Mucosa of descending colon (tissue), 3 donors: ENCODE results near the gene PDAP1. TPM values are rescaled to one million over a fixed set of nuclear protein-coding genes. Genes with fewer than 3 reads are reported as not detected.
"Not testable (repeated sequence)": the region's sequence is repeated elsewhere in the genome, so short reads cannot be mapped to it uniquely, and the experiment has no call there.

Experiments
- ATAC-seq: fragments of 200-7000 bp; cut with Tn5 transposase; one replicate; pipeline ENCODE4 v1.9.1; 2020; ENCODE audit warnings: mild to moderate bottlenecking, moderate library complexity
- DNase-seq, 3 donors: peaks; one replicate each; pipeline ENCODE4 v3.0.0-alpha.2; 2020
- H3K36me3 ChIP-seq: fragments of 200-600 bp; one replicate; pipeline ENCODE4 v1.8.0; 2021; ENCODE audit warnings: low read depth, mild to moderate bottlenecking
- H3K4me1 ChIP-seq: fragments of 200-600 bp; one replicate; pipeline ENCODE4 v1.8.0; 2021; ENCODE audit warnings: low read depth, mild to moderate bottlenecking
- H3K4me3 ChIP-seq: fragments of 200-600 bp; one replicate; pipeline ENCODE4 v1.8.0; 2021; ENCODE audit warnings: mild to moderate bottlenecking
- H3K9me3 ChIP-seq: fragments of 200-600 bp; one replicate; pipeline ENCODE4 v1.8.0; 2021; ENCODE audit warnings: mild to moderate bottlenecking
- CTCF ChIP-seq: fragments of 200-600 bp; IDR thresholded peaks from one replicate; pipeline ENCODE4 v1.8.0; 2022; ENCODE audit warnings: antibody characterized with exemption, mild to moderate bottlenecking
- intact Hi-C, 2 donors: fragments of 100-400 bp; cut with DNase I in 1 of 2; cut with micrococcal nuclease in 1 of 2; formaldehyde crosslinking; loops; one replicate each; pipeline versions ENCODE4 v1.11.0 to v1.11.1; 2022; cut with DNase I, micrococcal nuclease
- total RNA-seq, 3 donors: library from RNA; stranded (reverse); fragmentation: NEBNext Ultra II Directional in 2 of 3; extraction: Animal tissue kit (Norgen Biotek cat#: 25700) in 2 of 3; gene quantifications; one replicate each; pipeline versions ENCODE4 v1.2.1 to v1.2.4, GENCODE V29; 2021 to 2023
- donor health status: DM: no; HTN: no; CAD: no; lungs with moderate emphysema.
- donor health status: DM: no; HTN: no; CAD: no.
- donor health status: DM: no; HTN: yes; CAD: no.

The PDAP1 gene
- total RNA-seq, 3 donors from 2014 or later: 72.8 to 90.9 (median 90.7) TPM

- TF ChIP-seq CTCF: no peak
- H3K36me3 ChIP-seq: no peaks in the 10 kb centered on the region
- H3K4me3 ChIP-seq: no peak overlapping the region
- DNase-seq (no peak), ATAC-seq (no peak)
- intact Hi-C loops: no loop called here
- H3K9me3 ChIP-seq: no peaks in the 10 kb centered on the region
- peaks cover 8% of the 10 kb centered on the region for H3K4me1 ChIP-seq
Observed at GRCh38 chr7:99433158-99433557, 24.8 kb upstream of the PDAP1 start.

- H3K4me3 ChIP-seq, H3K36me3 ChIP-seq, ATAC-seq, H3K4me1 ChIP-seq, H3K9me3 ChIP-seq, intact Hi-C loops: not testable (repeated sequence)
- DNase-seq: peak in 1 of 3 donors; percentile 18
Observed at GRCh38 chr7:99431756-99432540, 23.6 kb upstream of the PDAP1 start.

- ATAC-seq (no peak), DNase-seq (no peak)
- TF ChIP-seq CTCF: no peak
- Histone ChIP-seq H3K9me3 (no peaks in the 10 kb centered on the region), H3K36me3 (no peaks in the 10 kb centered on the region), H3K4me3 (no peak overlapping the region), H3K4me1 (no peaks in the 10 kb centered on the region)
- intact Hi-C loops: no loop called here
Observed at GRCh38 chr7:99429756-99430155, 21.4 kb upstream of the PDAP1 start.

- intact Hi-C loops: no loop called here
- TF ChIP-seq CTCF: no peak
- no peak for ATAC-seq
Observed at GRCh38 chr7:99428972-99429566, 20.7 kb upstream of the PDAP1 start.

GRCh38 chr7:99424932-99425730, 16.7 kb upstream of the PDAP1 start:
- ATAC-seq (no peak), DNase-seq (no peak)
- Histone ChIP-seq H3K4me3 (no peak overlapping the region), H3K36me3 (no peaks in the 10 kb centered on the region), H3K9me3 (no peaks in the 10 kb centered on the region), H3K4me1 (peaks cover 4% of the 10 kb centered on the region)
- no peak for TF ChIP-seq CTCF
- intact Hi-C loops: no loop called here

More at GRCh38 chr7:99428972-99429566, 20.7 kb upstream of the PDAP1 start:
- Histone ChIP-seq H3K4me1 (no peaks in the 10 kb centered on the region), H3K36me3 (no peaks in the 10 kb centered on the region), H3K4me3 (no peak overlapping the region), H3K9me3 (no peaks in the 10 kb centered on the region)
- DNase-seq: no peak

- H3K36me3 ChIP-seq: peaks cover 11% of the 10 kb centered on the region
- no peaks in the 10 kb centered on the region for H3K9me3 ChIP-seq
- TF ChIP-seq CTCF: no peak
- no peak overlapping the region for H3K4me3 ChIP-seq
- DNase-seq: peak in 1 of 3 donors; percentile 46
- peaks cover 4% of the 10 kb centered on the region for H3K4me1 ChIP-seq
- ATAC-seq: peak; percentile 87
- intact Hi-C loops: no loop called here
Observed at GRCh38 chr7:99422625-99423024, 14.2 kb upstream of the PDAP1 start.
